GM21723 (cell line): ENCODE data around the gene TRIM24.
"Not testable (repeated sequence)": the region's sequence is repeated elsewhere in the genome, so short reads cannot be mapped to it uniquely, and the experiment has no call there.

Experiments
- ATAC-seq: cut with Tn5 transposase; IDR thresholded peaks from one replicate; pipeline ENCODE4 v1.9.1; 2021; ENCODE audit warnings: mild to moderate bottlenecking, moderate library complexity; ENCODE audit not compliant: unreplicated experiment

TRIM24 gene

DNA sequence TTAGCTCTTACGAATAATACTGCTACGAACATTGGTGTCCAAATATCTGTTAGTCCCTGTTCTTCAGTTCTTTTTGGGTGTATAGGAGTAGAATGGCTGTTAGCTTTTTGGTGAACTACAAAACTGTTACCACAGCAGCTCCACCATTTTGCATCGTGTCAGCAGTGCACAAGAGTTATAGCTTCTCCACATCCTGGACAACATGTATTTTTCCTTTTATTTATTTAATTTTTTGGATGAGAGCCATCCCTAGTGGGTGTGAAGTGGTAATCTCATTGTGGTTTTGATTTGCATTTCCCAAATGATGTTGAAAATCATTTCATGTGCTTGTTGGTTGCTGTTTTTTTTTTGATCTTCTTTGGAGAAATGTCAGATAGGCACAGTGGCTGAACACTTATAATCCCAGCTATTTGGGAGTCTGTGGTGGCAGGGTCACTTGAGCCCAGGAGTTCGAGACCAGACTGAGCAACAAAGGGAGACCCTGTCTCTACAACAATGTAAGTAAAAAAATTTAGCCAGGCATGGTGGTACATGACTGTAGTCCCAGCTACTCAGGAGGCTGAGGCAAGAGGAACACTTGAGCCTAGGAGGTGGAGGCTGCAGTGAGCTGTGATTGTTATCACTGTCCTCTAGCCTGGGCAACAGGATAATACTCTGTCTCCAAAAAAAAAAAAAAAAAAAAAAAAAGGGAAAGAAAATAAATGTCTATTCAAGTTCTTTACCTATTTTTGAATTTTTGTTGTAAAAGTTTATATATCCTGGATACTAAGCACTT is 31.7 kb downstream of the TRIM24 start:
- no peak for ATAC-seq

GRCh38 chr7:138492423-138492822 is 32.4 kb downstream of the TRIM24 start:
- ATAC-seq: no peak

GRCh38 chr7:138493535-138493934 is 33.5 kb downstream of the TRIM24 start:
- no peak for ATAC-seq

DNA sequence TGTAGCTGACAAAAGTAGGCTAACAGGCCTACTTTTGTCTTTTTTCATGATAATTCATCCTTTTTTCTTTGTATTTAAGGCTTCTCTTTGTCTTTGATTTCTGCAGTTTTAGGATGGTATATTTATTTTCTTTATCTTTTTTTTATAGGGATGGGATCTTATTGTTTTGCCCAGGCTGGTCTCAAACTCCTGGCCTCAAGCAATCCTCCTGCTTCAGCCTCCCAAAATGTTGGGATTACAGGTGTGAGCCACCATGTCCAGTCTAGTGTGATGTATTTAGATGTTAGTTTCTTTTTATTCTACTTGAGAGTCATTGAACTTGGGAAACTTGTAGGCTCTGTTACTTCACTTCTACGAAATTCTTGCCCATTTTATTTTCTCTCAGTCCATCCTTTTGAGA is 35.4 kb downstream of the TRIM24 start:
- no peak for ATAC-seq

DNA sequence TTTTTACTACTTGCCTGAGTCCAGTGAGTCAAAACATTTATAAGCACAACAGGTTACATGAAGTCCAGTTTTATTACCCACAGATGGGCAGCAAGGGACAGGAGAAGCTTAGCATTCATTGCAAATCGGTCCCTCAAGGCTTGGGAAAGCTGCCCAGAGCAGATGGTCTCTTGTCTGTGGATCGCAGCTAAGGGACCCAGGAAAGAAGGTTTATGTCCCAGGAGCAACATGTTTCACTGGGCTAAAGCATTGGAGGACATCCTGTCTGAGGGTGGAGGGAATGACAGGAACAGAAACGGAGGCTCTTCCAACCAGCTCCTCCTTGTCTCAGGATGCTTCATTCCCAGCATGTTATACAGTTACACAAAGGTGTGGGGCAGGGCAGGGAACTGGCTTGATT is 39.3 kb downstream of the TRIM24 start:
- no peak for ATAC-seq

DNA sequence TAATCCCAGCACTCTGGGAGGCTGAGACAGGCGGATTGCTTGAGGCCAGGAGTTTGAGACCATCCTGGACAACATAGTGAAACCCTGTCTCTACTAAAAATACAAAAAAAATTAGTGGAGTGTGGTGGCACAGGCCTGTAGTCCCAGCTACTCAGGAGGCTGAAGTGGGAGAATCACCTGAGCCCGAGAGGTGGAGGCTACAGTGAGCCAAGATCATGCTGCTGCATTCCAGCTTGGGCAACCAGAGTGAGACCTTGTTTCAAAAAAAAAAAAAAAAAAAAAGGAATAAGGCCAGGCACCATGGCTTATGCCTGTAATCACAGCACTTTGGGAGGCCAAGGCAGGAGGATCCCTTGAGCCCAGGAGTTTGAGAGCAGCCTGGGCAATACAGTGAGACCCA is 40.2 kb downstream of the TRIM24 start:
- not testable (repeated sequence) for ATAC-seq

DNA sequence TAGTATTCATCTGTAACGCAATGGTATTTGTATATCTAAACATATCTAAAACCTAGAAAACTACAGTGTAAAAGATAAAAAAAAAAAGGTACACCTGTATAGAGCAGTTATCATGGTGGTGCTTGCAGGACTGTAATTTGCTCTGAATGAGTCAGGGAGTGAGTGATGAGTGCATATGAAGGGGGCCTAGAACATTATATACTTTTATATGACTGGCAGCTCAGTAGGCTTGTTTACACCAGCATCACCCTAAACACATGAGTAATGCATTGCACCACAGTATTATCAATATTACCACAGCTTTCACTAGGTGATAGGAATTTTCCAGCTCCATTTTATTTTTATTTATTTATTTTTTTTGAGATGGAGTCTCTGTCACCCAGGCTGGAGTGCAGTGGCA is 40.8 kb downstream of the TRIM24 start:
- ATAC-seq: no peak

DNA sequence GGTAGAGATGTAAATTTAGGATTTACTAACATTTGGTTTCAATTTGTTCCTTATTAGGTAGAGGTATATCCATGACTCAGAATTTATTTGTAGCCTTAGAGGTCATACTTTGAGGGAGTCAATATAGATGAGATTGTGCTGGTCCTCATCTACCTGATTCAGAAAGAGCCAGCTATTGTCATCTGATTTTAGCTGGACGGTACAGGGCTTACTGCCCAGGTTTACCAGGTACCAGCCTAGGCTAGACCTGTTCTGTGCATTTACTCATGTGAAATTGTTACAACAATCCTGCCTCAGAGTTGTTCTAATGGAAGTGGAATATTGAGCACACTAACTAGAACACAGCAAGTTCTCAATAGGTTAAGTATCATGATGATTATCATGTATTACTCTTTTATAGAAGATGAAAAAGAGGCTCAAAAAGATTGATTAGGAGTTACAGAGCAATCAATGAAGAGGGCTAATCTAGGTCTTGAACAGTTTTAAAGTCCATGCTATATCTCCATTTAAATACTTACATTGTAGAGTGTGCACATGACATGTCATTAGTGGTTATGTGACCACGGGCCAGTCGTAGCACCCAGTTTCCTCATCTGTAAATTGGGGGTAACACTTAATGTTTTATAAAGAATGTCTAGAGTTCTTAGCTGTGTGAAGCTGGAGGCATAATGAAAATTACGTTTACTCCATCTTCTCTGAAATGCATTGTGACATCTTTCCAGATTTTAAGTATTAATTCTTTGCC is 42.1 kb downstream of the TRIM24 start:
- no peak for ATAC-seq

GRCh38 chr7:138505361-138505873 is 45.4 kb downstream of the TRIM24 start:
- ATAC-seq: no peak

DNA sequence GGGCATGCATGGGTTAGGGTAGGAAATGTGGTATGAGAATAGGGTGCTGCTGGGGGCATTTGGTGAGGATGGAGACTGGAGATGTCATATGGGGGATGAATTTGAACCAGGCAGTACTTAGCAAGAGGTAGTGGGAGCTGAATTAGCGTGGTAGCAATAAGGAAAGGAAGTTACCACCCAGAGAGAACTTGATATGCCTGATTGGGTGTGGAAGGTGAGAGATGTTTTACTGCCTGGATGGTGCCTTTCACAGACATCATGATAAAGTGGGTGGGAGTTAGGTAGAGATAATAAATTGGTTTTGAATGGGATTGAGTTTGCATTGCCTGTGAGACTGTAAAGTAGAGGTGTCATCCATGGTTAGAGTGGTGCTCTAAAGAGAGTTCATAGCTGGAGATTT is 46.7 kb downstream of the TRIM24 start:
- ATAC-seq: no peak

DNA sequence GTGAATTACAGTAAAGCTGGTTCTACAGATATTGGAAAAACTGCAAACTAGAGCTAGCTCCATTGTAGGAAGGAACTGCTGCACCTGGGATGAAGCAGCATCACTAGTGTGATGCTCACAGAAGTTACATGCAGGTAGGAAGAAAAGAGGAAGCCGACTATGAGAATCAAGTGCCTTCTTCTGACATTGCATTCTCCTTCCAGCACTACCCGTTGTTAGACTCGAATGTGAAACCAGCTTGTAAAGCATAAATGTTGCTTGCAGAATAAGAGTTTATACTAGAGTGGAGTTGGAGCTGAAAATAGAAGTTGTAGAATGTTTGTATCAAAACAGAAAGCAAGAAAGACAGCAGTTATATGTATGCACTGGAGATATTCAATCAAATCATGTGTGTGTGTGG is 49.9 kb downstream of the TRIM24 start:
- no peak for ATAC-seq

- no peak for ATAC-seq
Measured at GRCh38 chr7:138512092-138512858, 52.2 kb downstream of the TRIM24 start.

DNA sequence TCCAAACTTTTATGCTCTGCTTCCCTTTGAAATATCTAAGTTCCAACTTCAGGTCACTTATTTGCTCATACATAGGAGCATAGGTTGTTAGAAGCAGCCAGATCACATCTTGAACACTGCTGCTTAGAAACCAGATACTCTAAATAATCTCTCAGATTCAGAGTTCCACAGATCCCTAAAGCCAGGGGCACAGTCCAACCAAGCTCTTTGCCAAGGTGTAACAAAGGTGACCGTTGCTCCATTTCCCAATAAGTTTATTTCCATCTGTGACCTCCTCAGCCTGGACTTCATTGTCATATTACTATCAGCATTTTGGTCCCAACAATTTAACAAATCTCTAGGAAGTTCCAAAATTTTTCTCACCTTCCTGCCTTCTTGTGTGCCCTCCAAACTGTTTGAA is 52.8 kb downstream of the TRIM24 start:
- ATAC-seq: no peak

GRCh38 chr7:138513344-138513871 is 53.3 kb downstream of the TRIM24 start:
- no peak for ATAC-seq

GRCh38 chr7:138514044-138514443 is 54.0 kb downstream of the TRIM24 start:
- no peak for ATAC-seq

- no peak for ATAC-seq
Measured at GRCh38 chr7:138515001-138515528, 55.0 kb downstream of the TRIM24 start.

DNA sequence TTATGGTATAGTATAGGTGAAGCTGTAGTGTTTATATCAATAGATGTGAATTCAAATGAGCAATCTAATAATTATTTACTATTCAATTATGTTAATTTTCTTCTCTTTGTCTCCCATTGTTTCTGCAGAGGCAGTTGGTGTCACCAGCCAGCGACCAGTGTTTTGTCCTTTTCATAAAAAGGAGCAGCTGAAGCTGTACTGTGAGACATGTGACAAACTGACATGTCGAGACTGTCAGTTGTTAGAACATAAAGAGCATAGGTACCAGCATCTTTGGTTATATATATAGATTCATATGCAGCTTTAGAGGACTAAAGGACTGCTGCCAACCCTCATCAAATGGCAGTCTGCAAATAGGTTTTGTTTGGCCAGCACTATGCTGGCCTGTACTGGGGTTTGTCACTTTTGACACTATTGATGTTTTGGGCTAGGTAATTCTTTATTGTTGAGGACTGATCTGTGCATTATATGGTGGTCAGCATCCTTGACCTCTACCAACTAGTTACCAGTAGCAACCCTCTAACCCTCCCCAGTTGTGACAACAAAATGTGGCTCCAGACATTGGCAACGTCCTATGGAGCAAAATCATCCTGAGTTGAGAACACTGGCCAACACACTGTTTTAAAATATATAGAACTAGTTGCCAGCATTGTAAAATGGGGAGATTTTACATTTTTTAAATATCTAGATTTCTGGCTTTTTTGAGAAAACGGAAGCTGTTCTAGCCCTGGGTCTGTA is 59.2 kb downstream of the TRIM24 start:
- no peak for ATAC-seq

DNA sequence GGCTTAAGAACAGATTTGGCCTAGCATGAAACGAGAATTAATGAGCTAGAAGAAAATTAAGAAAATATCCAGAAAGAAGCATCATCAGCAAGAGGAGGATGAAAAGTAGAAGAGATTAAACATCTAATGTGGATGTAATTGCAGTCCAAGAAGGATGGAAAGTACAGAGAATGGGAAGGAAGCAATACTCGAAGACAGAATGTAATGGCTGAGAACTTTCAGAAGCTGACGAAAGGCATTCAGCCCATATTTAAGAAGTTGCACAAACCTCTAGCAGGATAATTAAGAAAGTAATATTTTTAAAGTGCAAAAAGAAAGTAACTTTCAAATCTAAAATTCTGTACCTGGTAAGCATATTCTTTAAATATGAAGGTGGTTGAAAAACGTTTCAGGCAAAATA is 60.7 kb downstream of the TRIM24 start:
- ATAC-seq: no peak

GRCh38 chr7:138521837-138522461 is 61.9 kb downstream of the TRIM24 start:
- no peak for ATAC-seq

DNA sequence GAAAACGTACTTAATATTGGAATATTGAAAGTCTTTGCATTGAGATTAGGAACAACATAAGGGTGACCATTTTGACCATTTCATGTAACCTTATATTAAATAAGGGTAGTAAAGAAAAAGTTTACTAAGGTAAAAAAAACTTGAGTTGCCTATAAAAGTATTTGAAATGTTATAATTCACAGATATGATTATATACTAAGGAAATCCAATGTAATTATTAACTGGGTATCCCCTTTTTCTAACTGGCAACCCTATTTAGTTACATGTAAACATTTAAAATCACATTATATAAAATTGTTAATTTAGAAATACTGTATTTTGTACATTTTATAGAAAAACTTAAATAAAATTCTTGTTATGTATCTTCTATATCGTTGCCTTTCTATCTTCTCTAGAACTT is 64.2 kb downstream of the TRIM24 start:
- no peak for ATAC-seq
